ENCODE data around the gene RRAS.
"Not testable (repeated sequence)": the region's sequence is repeated elsewhere in the genome, so short reads cannot be mapped to it uniquely, and the experiment has no call there.

Gene RRAS

GRCh38 chr19:49624967-49625910 lies 14.7 kb downstream of the RRAS start:
- H3K4me1 ChIP-seq (ENCODE audit: control insufficient read depth, insufficient read depth, low read length): no peaks in the 10 kb centered on the region
- H3K27ac ChIP-seq (ENCODE audit: low read depth, low read length): no peak overlapping the region
- peaks cover 48% of the 10 kb centered on the region for H3K36me3 ChIP-seq (ENCODE audit: control insufficient read depth, insufficient read depth, low read length)
- no peak overlapping the region for H3K9ac ChIP-seq (ENCODE audit: low read length)
- H3K9me3 ChIP-seq (ENCODE audit: control insufficient read depth, insufficient read depth, low read depth, low read length): no peaks in the 10 kb centered on the region
- no peaks in the 10 kb centered on the region for H3K27me3 ChIP-seq (ENCODE audit: control insufficient read depth, insufficient read depth, low read length)
- H3K4me3 ChIP-seq (ENCODE audit: low read depth, low read length): no peak overlapping the region

- H3K27me3 ChIP-seq (ENCODE audit: control insufficient read depth, insufficient read depth, low read length); H3K9ac ChIP-seq (ENCODE audit: low read length); H3K9me3 ChIP-seq (ENCODE audit: control insufficient read depth, insufficient read depth, low read depth, low read length); H3K4me3 ChIP-seq (ENCODE audit: low read depth, low read length); H3K4me1 ChIP-seq (ENCODE audit: control insufficient read depth, insufficient read depth, low read length); H3K27ac ChIP-seq (ENCODE audit: low read depth, low read length): not testable (repeated sequence)
- H3K36me3 ChIP-seq (ENCODE audit: control insufficient read depth, insufficient read depth, low read length): peaks cover 82% of the 10 kb centered on the region
These were observed 22.1 kb downstream of the RRAS start for GRCh38 chr19:49617860-49618259.

DNA sequence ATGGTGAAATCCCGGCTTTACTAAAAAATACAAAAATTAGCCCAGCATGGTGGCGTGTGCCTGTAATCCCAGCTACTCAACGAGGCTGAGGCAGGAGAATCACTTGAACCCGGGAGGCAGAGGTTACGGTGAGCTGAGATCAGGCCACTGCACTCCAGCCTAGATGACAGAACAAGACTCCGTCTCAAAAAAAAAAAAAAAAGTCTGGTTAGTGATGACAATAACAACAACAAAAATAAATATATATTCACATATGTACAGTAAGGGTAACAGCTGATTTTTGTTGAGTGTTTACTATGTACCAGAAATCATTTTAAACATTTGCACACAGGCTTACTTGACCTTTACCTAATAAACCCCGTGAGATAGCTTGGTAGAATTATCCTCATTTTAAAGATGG lies 23.0 kb downstream of the RRAS start:
- H3K27ac ChIP-seq (ENCODE audit: low read depth, low read length): no peak overlapping the region
- no peaks in the 10 kb centered on the region for H3K27me3 ChIP-seq (ENCODE audit: control insufficient read depth, insufficient read depth, low read length)
- H3K9ac ChIP-seq (ENCODE audit: low read length): no peak overlapping the region
- no peaks in the 10 kb centered on the region for H3K9me3 ChIP-seq (ENCODE audit: control insufficient read depth, insufficient read depth, low read depth, low read length)
- H3K4me3 ChIP-seq (ENCODE audit: low read depth, low read length): no peak overlapping the region
- peaks cover 85% of the 10 kb centered on the region for H3K36me3 ChIP-seq (ENCODE audit: control insufficient read depth, insufficient read depth, low read length)
- no peaks in the 10 kb centered on the region for H3K4me1 ChIP-seq (ENCODE audit: control insufficient read depth, insufficient read depth, low read length)

DNA sequence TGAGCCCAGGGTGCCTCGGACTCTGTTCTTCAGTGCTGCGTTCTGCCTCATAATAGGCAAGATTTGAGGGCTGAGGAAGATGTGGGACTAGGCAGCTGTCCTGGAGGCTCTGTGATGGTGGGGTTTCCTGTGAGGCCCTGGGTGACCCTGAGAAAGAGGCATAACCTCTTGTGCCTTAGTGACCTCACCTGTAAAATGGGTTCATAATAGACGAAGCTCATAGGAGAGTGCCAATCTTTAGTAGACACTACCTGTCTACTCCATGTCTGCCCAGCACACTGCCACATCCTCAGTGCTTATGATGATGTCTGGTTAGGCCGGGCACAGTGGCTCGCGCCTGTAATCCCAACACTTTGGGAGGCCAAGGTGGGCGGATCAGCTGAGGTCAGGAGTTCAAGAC lies 23.4 kb downstream of the RRAS start:
- H3K27ac ChIP-seq (ENCODE audit: low read depth, low read length): no peak overlapping the region
- H3K36me3 ChIP-seq (ENCODE audit: control insufficient read depth, insufficient read depth, low read length): peaks cover 81% of the 10 kb centered on the region
- no peaks in the 10 kb centered on the region for H3K4me1 ChIP-seq (ENCODE audit: control insufficient read depth, insufficient read depth, low read length)
- no peaks in the 10 kb centered on the region for H3K9me3 ChIP-seq (ENCODE audit: control insufficient read depth, insufficient read depth, low read depth, low read length)
- no peak overlapping the region for H3K9ac ChIP-seq (ENCODE audit: low read length)
- H3K27me3 ChIP-seq (ENCODE audit: control insufficient read depth, insufficient read depth, low read length): no peaks in the 10 kb centered on the region
- H3K4me3 ChIP-seq (ENCODE audit: low read depth, low read length): no peak overlapping the region

- Histone ChIP-seq H3K9ac (ENCODE audit: low read length) (no peak overlapping the region), H3K4me1 (ENCODE audit: control insufficient read depth, insufficient read depth, low read length) (no peaks in the 10 kb centered on the region), H3K27me3 (ENCODE audit: control insufficient read depth, insufficient read depth, low read length) (no peaks in the 10 kb centered on the region), H3K9me3 (ENCODE audit: control insufficient read depth, insufficient read depth, low read depth, low read length) (no peaks in the 10 kb centered on the region), H3K27ac (ENCODE audit: low read depth, low read length) (no peak overlapping the region), H3K4me3 (ENCODE audit: low read depth, low read length) (no peak overlapping the region), H3K36me3 (ENCODE audit: control insufficient read depth, insufficient read depth, low read length) (peaks cover 82% of the 10 kb centered on the region)
These were observed 24.1 kb downstream of the RRAS start for GRCh38 chr19:49615861-49616260.

GRCh38 chr19:49614096-49614833 lies 25.7 kb downstream of the RRAS start:
- H3K36me3 ChIP-seq (ENCODE audit: control insufficient read depth, insufficient read depth, low read length): peaks cover 85% of the 10 kb centered on the region
- H3K27me3 ChIP-seq (ENCODE audit: control insufficient read depth, insufficient read depth, low read length): no peaks in the 10 kb centered on the region
- H3K9me3 ChIP-seq (ENCODE audit: control insufficient read depth, insufficient read depth, low read depth, low read length): no peaks in the 10 kb centered on the region
- no peak overlapping the region for H3K9ac ChIP-seq (ENCODE audit: low read length)
- H3K4me1 ChIP-seq (ENCODE audit: control insufficient read depth, insufficient read depth, low read length): no peaks in the 10 kb centered on the region
- H3K4me3 ChIP-seq (ENCODE audit: low read depth, low read length): no peak overlapping the region
- no peak overlapping the region for H3K27ac ChIP-seq (ENCODE audit: low read depth, low read length)

DNA sequence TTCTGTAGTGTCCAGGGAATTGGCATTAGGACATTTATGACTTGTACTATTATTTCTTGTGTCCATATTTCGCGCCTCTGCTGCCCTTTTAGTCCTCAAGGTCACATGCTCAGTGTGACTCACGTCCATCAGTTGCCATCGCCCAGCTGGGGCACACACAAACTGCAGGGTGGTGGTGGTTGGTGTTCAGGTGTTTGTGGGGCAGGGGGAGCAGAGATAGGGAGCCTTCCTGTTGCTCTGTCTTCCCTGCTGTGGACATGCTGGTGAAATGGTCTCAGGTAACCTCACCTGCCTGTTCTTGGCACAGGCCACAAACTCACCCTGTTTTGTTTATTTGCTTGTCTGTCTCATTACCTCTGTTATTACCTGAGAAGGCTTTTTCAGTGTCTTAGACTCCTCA lies 26.6 kb downstream of the RRAS start:
- no peaks in the 10 kb centered on the region for H3K4me1 ChIP-seq (ENCODE audit: control insufficient read depth, insufficient read depth, low read length)
- H3K9ac ChIP-seq (ENCODE audit: low read length): no peak overlapping the region
- no peak overlapping the region for H3K4me3 ChIP-seq (ENCODE audit: low read depth, low read length)
- peaks cover 86% of the 10 kb centered on the region for H3K36me3 ChIP-seq (ENCODE audit: control insufficient read depth, insufficient read depth, low read length)
- H3K9me3 ChIP-seq (ENCODE audit: control insufficient read depth, insufficient read depth, low read depth, low read length): no peaks in the 10 kb centered on the region
- H3K27ac ChIP-seq (ENCODE audit: low read depth, low read length): no peak overlapping the region
- H3K27me3 ChIP-seq (ENCODE audit: control insufficient read depth, insufficient read depth, low read length): no peaks in the 10 kb centered on the region

- H3K27me3 ChIP-seq (ENCODE audit: control insufficient read depth, insufficient read depth, low read length): no peaks in the 10 kb centered on the region
- H3K9me3 ChIP-seq (ENCODE audit: control insufficient read depth, insufficient read depth, low read depth, low read length): no peaks in the 10 kb centered on the region
- peaks cover 78% of the 10 kb centered on the region for H3K36me3 ChIP-seq (ENCODE audit: control insufficient read depth, insufficient read depth, low read length)
- H3K27ac ChIP-seq (ENCODE audit: low read depth, low read length): no peak overlapping the region
- H3K9ac ChIP-seq (ENCODE audit: low read length): no peak overlapping the region
- H3K4me3 ChIP-seq (ENCODE audit: low read depth, low read length): no peak overlapping the region
- no peaks in the 10 kb centered on the region for H3K4me1 ChIP-seq (ENCODE audit: control insufficient read depth, insufficient read depth, low read length)
These were observed 30.3 kb downstream of the RRAS start for GRCh38 chr19:49609499-49610092.

- Histone ChIP-seq H3K4me1 (ENCODE audit: control insufficient read depth, insufficient read depth, low read length) (no peaks in the 10 kb centered on the region), H3K9ac (ENCODE audit: low read length) (no peak overlapping the region), H3K36me3 (ENCODE audit: control insufficient read depth, insufficient read depth, low read length) (peaks cover 85% of the 10 kb centered on the region), H3K27ac (ENCODE audit: low read depth, low read length) (no peak overlapping the region), H3K27me3 (ENCODE audit: control insufficient read depth, insufficient read depth, low read length) (no peaks in the 10 kb centered on the region), H3K4me3 (ENCODE audit: low read depth, low read length) (no peak overlapping the region), H3K9me3 (ENCODE audit: control insufficient read depth, insufficient read depth, low read depth, low read length) (no peaks in the 10 kb centered on the region)
These were observed 34.3 kb downstream of the RRAS start for GRCh38 chr19:49605605-49606004.

DNA sequence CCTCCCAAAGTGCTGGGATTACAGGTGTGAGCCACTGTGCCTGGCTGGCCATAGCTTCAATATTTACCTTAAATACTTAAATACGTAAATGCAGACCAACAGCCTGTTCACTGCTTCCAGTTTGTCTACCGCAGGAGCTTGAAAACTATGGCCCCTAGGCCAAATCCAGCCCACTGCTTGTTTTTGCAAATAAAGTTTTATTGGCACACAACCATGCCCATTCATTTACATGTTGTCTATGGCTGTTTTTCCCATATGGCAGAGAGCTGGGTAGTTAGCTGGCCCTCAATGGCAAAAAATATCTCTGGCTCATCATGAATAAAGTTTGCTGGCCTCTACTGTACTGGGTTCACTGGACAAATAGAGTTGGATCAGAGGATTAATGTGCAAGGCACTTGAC lies 37.1 kb downstream of the RRAS start:
- Histone ChIP-seq H3K27me3 (ENCODE audit: control insufficient read depth, insufficient read depth, low read length) (no peaks in the 10 kb centered on the region), H3K27ac (ENCODE audit: low read depth, low read length) (no peak overlapping the region), H3K4me3 (ENCODE audit: low read depth, low read length) (no peak overlapping the region), H3K9me3 (ENCODE audit: control insufficient read depth, insufficient read depth, low read depth, low read length) (no peaks in the 10 kb centered on the region), H3K36me3 (ENCODE audit: control insufficient read depth, insufficient read depth, low read length) (peaks cover 86% of the 10 kb centered on the region), H3K9ac (ENCODE audit: low read length) (no peak overlapping the region), H3K4me1 (ENCODE audit: control insufficient read depth, insufficient read depth, low read length) (no peaks in the 10 kb centered on the region)

DNA sequence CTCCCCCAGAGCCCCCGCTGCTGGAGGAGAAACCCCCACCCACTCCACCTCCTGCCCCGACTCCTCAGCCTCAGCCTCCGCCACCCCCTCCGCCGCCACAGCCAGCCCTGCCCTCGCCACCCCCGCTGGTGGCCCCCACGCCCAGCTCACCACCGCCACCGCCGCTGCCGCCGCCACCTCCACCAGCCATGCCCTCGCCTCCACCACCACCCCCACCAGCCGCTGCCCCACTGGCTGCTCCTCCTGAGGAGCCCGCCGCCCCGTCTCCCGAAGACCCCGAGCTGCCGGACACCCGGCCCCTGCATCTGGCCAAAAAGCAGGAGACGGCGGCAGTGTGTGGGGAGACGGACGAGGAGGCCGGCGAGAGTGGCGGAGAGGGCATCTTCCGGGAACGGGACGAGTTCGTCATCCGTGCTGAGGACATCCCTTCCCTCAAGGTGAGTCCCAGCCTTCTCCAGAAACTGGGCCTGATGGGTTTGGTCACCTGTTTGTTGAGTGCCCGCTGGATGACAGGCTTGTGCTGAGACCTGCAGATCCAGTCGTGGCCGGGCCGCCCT lies 38.4 kb downstream of the RRAS start:
- peaks cover 86% of the 10 kb centered on the region for H3K36me3 ChIP-seq (ENCODE audit: control insufficient read depth, insufficient read depth, low read length)
- H3K4me3 ChIP-seq (ENCODE audit: low read depth, low read length): no peak overlapping the region
- no peaks in the 10 kb centered on the region for H3K9me3 ChIP-seq (ENCODE audit: control insufficient read depth, insufficient read depth, low read depth, low read length)
- H3K9ac ChIP-seq (ENCODE audit: low read length): no peak overlapping the region
- no peaks in the 10 kb centered on the region for H3K4me1 ChIP-seq (ENCODE audit: control insufficient read depth, insufficient read depth, low read length)
- no peaks in the 10 kb centered on the region for H3K27me3 ChIP-seq (ENCODE audit: control insufficient read depth, insufficient read depth, low read length)
- no peak overlapping the region for H3K27ac ChIP-seq (ENCODE audit: low read depth, low read length)

Measured in HUES6 (cell line).